HL-60 (cell line): Measurements from ENCODE around the gene KLHL10.

ENCODE experiments used
- DNase-seq, 2 experiments: peaks; one replicate each; pipeline ENCODE4 v3.0.0-alpha.2; 2010 to 2020; ENCODE audit warnings: low read depth in 1 of 2, low spot score in 1 of 2
- H3K27ac ChIP-seq: fragments of 250-450 bp; sonication (Bioruptor Pico); replicated peaks from 2 replicates; pipeline ENCODE4 v1.5.1; 2020; ENCODE audit warnings: mild to moderate bottlenecking, moderate library complexity
- H3K27me3 ChIP-seq: fragments of 250-450 bp; sonication (Bioruptor Pico); 2 replicates; pipeline ENCODE4 v1.5.1; 2021; ENCODE audit warnings: mild to moderate bottlenecking, moderate library complexity; ENCODE audit not compliant: insufficient read depth, poor library complexity, severe bottlenecking
- H3K4me3 ChIP-seq: replicated peaks from 2 replicates; pipeline ENCODE4 v1.5.1; 2011; ENCODE audit warnings: mild to moderate bottlenecking, control low read depth, low read length; ENCODE audit not compliant: insufficient read depth
- GABPA ChIP-seq: IDR thresholded peaks from 2 replicates; pipeline ENCODE4 v1.6.1; 2012; ENCODE audit warnings: low read depth
- POLR2AphosphoS5 ChIP-seq: IDR thresholded peaks from 2 replicates; pipeline ENCODE4 v1.6.1; 2012; ENCODE audit warnings: low read depth
- SPI1 ChIP-seq: IDR thresholded peaks from 2 replicates; pipeline ENCODE4 v1.6.1; 2012; ENCODE audit warnings: low read depth, mild to moderate bottlenecking, borderline replicate concordance
- TF ChIP-seq, protein P1 (sequence below): IDR thresholded peaks from one replicate; pipeline ENCODE4 v1.5.1; 2011; ENCODE audit warnings: low read length, control low read depth, inconsistent platforms; ENCODE audit not compliant: insufficient read depth
- TF ChIP-seq, protein P2 (sequence below): IDR thresholded peaks from 2 replicates; pipeline ENCODE4 v1.6.1; 2012; ENCODE audit warnings: low read depth; ENCODE audit not compliant: insufficient replicate concordance

KLHL10 gene

DNA sequence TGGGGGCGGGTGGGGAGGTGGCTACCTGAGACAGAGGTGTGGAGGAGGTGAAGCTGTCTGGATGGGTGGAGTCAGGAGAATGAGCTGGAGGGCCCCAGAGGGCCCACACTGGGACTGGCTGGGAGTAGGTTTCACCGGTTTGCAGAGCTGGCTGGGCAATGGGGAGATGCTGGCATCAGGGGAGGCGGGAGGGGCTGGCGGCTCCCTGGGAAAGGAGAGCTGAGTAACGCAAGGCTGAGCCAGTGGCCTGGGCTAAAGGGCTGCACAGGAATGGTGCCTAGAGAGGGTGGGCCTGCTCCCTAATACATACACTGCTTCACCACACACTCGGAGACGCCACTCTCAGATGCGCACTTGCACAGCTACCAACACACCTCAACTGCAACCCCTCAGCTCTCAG is 38.3 kb upstream of the KLHL10 start:
- H3K4me3 ChIP-seq: no peak overlapping the region
- TF ChIP-seq SPI1: no peak
- no peak for TF ChIP-seq POLR2AphosphoS5
- H3K27ac ChIP-seq: no peak overlapping the region
- no peaks in the 10 kb centered on the region for H3K27me3 ChIP-seq
- DNase-seq: no peak

DNA sequence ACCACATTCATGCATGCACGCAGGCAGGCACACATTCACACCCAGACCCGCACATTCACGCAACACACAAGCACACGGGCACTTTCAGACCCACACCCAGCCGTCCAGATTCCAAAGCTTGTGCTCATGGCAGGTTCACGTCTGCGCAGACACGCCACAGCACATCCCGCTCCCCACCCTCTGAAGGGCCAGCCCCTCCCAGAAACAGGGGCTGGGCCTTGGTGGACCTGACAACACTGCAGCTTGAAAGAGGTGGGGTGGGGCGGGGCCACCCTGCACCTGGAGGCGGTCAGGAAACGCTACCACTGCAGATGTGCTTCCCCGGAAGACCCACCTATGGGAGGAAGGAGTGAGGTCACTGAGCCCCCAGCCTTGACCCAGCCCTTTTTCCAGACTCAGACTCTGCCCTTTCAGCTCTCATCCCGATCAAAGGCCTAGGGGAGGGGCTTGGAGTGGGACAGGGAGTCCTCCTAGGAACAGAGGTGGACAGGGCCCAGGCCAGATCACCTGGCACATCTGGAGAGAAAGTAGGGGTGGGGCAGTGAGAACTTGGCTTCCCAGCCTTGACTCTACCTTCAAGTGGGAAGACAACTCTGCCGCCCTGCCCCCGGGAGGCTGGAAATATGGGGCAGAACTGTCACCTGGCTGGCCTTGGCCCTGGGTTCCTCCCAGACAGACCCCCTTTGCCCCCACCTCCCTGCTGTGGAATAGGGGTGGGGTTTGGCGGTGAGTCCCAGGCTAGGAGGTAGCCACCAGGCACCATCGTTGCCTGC is 36.8 kb upstream of the KLHL10 start:
- no peak for DNase-seq
- no peak overlapping the region for H3K4me3 ChIP-seq
- H3K27me3 ChIP-seq: no peaks in the 10 kb centered on the region
- TF ChIP-seq GABPA: no peak
- TF ChIP-seq POLR2AphosphoS5: no peak
- no peak for TF ChIP-seq SPI1
- TF ChIP-seq, protein P1, sequence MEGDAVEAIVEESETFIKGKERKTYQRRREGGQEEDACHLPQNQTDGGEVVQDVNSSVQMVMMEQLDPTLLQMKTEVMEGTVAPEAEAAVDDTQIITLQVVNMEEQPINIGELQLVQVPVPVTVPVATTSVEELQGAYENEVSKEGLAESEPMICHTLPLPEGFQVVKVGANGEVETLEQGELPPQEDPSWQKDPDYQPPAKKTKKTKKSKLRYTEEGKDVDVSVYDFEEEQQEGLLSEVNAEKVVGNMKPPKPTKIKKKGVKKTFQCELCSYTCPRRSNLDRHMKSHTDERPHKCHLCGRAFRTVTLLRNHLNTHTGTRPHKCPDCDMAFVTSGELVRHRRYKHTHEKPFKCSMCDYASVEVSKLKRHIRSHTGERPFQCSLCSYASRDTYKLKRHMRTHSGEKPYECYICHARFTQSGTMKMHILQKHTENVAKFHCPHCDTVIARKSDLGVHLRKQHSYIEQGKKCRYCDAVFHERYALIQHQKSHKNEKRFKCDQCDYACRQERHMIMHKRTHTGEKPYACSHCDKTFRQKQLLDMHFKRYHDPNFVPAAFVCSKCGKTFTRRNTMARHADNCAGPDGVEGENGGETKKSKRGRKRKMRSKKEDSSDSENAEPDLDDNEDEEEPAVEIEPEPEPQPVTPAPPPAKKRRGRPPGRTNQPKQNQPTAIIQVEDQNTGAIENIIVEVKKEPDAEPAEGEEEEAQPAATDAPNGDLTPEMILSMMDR: no peak
- TF ChIP-seq, protein P2, sequence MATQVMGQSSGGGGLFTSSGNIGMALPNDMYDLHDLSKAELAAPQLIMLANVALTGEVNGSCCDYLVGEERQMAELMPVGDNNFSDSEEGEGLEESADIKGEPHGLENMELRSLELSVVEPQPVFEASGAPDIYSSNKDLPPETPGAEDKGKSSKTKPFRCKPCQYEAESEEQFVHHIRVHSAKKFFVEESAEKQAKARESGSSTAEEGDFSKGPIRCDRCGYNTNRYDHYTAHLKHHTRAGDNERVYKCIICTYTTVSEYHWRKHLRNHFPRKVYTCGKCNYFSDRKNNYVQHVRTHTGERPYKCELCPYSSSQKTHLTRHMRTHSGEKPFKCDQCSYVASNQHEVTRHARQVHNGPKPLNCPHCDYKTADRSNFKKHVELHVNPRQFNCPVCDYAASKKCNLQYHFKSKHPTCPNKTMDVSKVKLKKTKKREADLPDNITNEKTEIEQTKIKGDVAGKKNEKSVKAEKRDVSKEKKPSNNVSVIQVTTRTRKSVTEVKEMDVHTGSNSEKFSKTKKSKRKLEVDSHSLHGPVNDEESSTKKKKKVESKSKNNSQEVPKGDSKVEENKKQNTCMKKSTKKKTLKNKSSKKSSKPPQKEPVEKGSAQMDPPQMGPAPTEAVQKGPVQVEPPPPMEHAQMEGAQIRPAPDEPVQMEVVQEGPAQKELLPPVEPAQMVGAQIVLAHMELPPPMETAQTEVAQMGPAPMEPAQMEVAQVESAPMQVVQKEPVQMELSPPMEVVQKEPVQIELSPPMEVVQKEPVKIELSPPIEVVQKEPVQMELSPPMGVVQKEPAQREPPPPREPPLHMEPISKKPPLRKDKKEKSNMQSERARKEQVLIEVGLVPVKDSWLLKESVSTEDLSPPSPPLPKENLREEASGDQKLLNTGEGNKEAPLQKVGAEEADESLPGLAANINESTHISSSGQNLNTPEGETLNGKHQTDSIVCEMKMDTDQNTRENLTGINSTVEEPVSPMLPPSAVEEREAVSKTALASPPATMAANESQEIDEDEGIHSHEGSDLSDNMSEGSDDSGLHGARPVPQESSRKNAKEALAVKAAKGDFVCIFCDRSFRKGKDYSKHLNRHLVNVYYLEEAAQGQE: no peak
- H3K27ac ChIP-seq: no peak overlapping the region

DNA sequence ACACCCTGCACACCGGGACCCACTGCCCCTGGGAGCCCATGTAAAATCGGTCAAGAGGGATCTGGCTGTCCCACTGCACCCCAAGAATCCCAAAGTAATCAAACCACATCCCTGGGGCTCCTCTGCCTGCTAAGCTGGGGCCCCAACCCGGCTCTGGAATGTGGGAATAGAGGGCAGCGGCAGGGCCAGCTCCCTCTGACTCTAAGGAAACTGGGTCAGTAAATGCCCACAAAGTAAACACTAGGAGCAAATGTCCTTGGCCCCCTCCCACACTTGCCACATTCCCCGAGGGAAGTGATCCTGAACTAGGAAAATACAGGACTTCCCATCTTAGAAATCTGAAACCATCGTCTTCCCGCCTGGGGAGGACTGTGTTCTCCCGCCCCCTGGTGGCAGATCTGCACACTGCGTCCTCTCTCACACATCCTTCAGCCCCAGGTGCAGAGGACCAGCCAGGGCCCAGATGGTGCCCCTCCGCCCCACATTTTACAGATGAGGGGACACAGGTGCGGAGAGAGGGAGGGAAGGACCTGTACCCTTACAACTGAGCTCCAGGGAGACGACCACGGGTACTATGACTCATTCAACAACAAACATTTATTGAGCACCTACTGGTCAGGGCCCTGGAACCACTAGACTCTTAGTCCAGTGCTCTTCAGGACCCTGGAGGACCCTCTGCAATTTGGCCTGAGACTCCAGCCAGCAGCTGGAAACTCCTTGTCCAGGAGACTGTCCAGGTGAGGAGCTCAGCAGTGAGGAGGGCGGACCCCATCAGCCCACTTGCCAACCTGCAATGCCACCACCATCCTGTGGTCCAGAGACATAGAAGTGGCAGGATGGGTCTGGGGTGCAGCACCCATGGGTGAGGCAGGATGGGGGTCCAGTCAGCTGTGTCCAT is 36.0 kb upstream of the KLHL10 start:
- DNase-seq: peak in 1 of 2 experiments; percentile 59
- Histone ChIP-seq H3K27ac (no peak overlapping the region), H3K27me3 (no peaks in the 10 kb centered on the region), H3K4me3 (no peak overlapping the region)
- TF ChIP-seq SPI1 (peak; percentile 6; the same call in 1 of the 2 replicates), GABPA (no peak), POLR2AphosphoS5 (no peak)
- TF ChIP-seq, protein P1: peak; percentile 92
- TF ChIP-seq, protein P2: no peak
